ENCODE results near the gene NT5C3A.
"Not testable (repeated sequence)": the region's sequence is repeated elsewhere in the genome, so short reads cannot be mapped to it uniquely, and the experiment has no call there.

The NT5C3A gene

DNA sequence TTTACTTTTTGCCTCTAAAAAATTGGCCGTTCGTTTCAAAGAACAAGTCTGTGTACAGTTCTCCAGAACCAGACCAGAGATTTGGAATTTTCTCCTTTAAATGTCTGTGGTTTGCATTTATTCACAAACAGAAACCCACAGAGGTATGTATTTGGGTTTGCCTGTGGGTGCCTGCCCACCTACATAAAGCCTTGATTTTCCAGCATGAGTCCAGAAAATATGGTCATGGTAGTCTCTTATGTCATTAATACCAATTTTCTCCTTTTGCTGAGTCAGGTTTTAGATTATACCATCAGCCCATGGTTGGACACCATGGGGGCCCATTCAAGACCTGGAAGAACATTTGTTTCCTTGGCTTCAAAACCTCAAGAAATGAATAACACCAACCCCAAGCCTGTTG lies 82.7 kb downstream of the NT5C3A start:
- not testable (repeated sequence) for DNase-seq (ENCODE audit: low spot score)

DNA sequence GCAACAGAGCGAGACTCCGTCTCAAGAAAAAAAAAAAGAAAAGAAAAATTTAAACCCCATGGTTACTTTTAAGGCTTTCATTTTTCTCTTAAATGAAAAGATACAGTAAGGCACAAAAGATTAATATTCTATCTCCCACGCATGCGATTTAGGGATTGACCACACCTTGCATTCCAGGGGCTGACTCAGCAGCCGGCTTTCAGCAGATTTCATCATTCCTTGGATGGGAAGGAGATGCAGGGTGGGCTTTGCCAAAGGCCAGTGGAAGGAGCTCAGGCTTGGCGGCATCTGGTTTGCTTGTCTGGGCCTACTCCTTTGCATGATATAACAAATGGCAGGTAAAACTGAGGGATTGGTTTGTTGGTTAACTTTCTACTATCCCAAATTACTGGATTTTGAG lies 83.3 kb downstream of the NT5C3A start:
- DNase-seq (ENCODE audit: low spot score) = not testable (repeated sequence)

- not testable (repeated sequence) for DNase-seq (ENCODE audit: low spot score)
Measured at GRCh38 chr7:32977159-32977558, 85.4 kb downstream of the NT5C3A start.

- DNase-seq (ENCODE audit: low spot score) = not testable (repeated sequence)
Measured at GRCh38 chr7:32971967-32972366, 90.6 kb downstream of the NT5C3A start.

- not testable (repeated sequence) for DNase-seq (ENCODE audit: low spot score)
Measured at GRCh38 chr7:32967268-32967582, 95.4 kb downstream of the NT5C3A start.

DNA sequence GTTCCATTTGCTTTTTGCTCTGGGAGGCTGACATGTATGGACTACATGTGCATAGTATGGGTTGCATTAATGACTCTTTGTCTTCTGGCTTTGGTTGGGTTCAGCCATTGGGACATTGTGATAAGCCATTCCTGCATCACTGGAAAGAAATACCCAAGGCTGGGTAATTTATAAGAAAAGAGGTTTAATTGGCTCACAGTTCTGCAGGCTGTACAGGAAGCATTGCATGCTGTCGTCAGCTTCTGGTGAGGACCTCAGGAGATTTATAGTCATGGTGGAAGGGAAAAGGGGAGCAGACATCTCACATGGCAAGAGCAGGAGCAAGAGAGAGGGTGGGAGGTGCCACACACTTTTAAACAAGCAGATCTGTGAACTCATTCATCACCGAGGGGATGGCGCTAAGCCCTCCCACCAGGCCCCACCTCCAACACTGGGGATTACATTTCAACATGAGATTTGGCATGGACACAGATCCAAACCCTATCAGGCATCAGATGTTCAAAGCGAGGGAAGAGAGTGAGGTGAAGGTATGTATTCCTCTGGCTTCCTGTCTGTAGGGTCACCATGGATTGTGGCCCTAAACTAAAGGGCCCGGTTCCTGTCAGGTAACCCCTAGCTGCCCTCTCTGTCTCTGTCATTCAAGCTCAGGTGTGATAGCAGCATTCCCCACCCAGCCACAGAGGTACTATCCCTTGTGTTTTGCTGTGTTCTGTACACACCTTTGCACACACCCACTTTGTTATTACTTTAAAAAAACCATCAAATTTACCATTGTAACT lies 95.9 kb downstream of the NT5C3A start:
- not testable (repeated sequence) for DNase-seq (ENCODE audit: low spot score)

DNA sequence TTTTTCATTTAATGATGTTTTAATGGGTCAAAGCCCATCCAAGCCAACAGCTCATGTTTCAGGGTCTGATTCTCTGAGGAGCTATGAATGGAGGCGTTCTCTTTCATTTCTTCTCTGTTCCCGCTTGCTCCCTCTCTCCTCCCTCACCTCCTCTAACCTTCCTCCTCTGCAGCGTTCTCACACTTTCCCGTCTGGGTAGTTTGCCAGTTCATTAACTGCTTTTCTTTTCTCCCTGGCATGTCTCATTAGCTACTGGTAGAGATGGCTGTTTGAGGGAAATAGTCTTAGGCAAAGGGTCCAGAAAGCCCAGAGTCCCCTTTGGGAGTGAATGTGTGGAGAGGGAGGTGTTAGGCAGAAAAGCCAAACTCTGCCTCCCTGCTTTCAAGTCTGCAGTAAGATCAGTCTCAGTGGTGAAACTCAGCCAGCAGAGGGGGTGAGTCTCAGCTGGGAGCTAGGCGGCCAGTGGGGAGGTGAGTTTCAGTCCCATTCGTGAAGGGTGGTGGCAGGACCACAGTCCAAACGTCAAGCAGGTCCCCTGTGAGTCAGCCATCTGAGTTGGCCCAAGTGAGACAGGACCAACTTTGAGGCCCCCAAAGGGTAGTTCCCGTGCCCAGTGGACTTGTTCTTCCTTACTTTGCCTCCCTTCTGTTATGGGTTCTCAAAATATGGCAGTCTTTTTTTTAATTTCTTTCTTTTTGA lies 98.0 kb downstream of the NT5C3A start:
- not testable (repeated sequence) for DNase-seq (ENCODE audit: low spot score)

Small RNA genes lying within 50 kb of the gene (small RNA-seq; reads per million reads assigned to genes)
- gene RN7SL505P = 0 reads per million in 2 experiments
- 0 reads per million in 2 experiments for gene RNU6-388P
- 0 reads per million in 2 experiments for gene RPS29P14
